Fibroblast of mammary gland (primary cell): ENCODE measurements around the gene TNFSF9.

ENCODE experiments used
- DNase-seq: peaks from one replicate; pipeline ENCODE4 v3.0.0-alpha.2; 2010; ENCODE audit warnings: low read depth
- H3K4me3 ChIP-seq: 2 replicates; pipeline ENCODE4 v1.5.1; 2011; ENCODE audit warnings: low read depth, mild to moderate bottlenecking, low read length, moderate library complexity; ENCODE audit not compliant: control insufficient read depth
- TF ChIP-seq, protein P1 (sequence below): conservative IDR thresholded peaks from 2 replicates; pipeline ENCODE4 v1.5.1; 2011; ENCODE audit warnings: low read depth, low read length, inconsistent platforms; ENCODE audit not compliant: control insufficient read depth, insufficient read depth

The TNFSF9 gene, protein sequence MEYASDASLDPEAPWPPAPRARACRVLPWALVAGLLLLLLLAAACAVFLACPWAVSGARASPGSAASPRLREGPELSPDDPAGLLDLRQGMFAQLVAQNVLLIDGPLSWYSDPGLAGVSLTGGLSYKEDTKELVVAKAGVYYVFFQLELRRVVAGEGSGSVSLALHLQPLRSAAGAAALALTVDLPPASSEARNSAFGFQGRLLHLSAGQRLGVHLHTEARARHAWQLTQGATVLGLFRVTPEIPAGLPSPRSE

DNA sequence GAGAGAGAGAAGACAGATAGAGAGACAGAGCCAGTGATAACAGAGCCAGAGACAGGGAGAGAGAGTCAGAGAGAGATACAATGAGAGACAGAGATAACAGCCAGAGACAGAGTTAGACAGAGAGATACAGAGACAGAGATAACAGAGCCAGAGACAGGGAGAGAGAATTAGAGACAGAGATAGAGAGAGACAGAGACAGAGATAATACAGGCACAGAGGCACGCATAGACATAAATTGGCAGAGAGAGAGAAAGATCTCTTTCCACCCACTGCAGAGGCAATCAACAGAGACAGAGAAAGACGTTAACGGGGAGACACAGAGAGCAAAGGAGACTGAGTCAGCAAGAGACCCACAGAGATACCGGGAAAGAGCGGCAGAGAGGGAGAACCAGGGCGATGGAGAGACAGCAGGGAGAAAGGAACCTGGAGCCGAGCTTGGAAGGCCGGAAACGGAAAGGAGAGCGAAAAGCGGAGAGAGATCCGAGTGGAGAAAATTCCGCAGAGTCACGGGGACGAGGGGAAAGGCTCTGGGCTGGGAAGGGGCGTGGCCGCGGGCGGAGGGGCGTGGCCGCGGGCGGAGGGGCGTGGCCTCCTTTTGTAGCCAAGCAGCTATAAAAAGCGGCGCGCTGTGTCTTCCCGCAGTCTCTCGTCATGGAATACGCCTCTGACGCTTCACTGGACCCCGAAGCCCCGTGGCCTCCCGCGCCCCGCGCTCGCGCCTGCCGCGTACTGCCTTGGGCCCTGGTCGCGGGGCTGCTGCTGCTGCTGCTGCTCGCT lies at the start of gene TNFSF9:
TNFSF9 (plus strand) TSS at position 641 of the 777 bp plus-strand sequence; CDS start at position 652, 11 bp downstream.
- peak; percentile 72 for DNase-seq
- TF ChIP-seq, protein P1, sequence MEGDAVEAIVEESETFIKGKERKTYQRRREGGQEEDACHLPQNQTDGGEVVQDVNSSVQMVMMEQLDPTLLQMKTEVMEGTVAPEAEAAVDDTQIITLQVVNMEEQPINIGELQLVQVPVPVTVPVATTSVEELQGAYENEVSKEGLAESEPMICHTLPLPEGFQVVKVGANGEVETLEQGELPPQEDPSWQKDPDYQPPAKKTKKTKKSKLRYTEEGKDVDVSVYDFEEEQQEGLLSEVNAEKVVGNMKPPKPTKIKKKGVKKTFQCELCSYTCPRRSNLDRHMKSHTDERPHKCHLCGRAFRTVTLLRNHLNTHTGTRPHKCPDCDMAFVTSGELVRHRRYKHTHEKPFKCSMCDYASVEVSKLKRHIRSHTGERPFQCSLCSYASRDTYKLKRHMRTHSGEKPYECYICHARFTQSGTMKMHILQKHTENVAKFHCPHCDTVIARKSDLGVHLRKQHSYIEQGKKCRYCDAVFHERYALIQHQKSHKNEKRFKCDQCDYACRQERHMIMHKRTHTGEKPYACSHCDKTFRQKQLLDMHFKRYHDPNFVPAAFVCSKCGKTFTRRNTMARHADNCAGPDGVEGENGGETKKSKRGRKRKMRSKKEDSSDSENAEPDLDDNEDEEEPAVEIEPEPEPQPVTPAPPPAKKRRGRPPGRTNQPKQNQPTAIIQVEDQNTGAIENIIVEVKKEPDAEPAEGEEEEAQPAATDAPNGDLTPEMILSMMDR: no peak
- peak within 1 kb of the TSS; percentile 67 for H3K4me3 ChIP-seq

- no peak within 1 kb of the TSS for H3K4me3 ChIP-seq
- DNase-seq: no peak
- TF ChIP-seq, protein P1: peak; percentile 49
Measured at GRCh38 chr19:6481541-6482342, 49.1 kb upstream of the TNFSF9 start, which contains the start of gene DENND1C. Gene DENND1C, minus strand, starts transcription at chr19:6481787. Its CDS starts 92 bp downstream, at chr19:6481695.

DNA sequence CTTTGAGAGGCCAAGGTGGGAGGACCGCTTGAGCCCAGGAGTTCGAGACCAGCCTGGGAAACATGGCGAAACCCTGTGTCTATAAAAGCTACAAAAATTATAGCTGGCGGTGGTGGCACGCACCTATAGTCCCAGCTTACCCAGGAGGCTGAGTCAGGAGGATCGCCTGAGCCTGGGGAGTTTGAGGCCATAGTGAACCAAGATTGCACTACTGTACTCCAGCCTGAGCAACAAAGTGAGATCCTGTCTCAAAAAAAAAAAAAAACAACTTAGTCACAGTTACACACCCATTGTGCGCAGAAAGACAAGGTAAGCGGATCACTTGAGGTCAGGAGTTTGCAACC lies 48.5 kb upstream of the TNFSF9 start:
- DNase-seq: no peak
- TF ChIP-seq, protein P1: no peak
- no peak overlapping the region for H3K4me3 ChIP-seq

- DNase-seq: no peak
- TF ChIP-seq, protein P1: no peak
Measured at GRCh38 chr19:6483235-6483634, 47.6 kb upstream of the TNFSF9 start.

GRCh38 chr19:6484230-6484629 lies 46.6 kb upstream of the TNFSF9 start:
- DNase-seq: no peak
- TF ChIP-seq, protein P1: no peak

More at GRCh38 chr19:6483235-6483634, 47.6 kb upstream of the TNFSF9 start:
- no peak overlapping the region for H3K4me3 ChIP-seq

GRCh38 chr19:6484831-6485230 lies 46.0 kb upstream of the TNFSF9 start:
- H3K4me3 ChIP-seq: no peak overlapping the region
- TF ChIP-seq, protein P1: no peak
- no peak for DNase-seq

More at GRCh38 chr19:6484230-6484629, 46.6 kb upstream of the TNFSF9 start:
- H3K4me3 ChIP-seq: no peak overlapping the region
